ENCODE data around the gene SH2D2A.

The SH2D2A gene

DNA sequence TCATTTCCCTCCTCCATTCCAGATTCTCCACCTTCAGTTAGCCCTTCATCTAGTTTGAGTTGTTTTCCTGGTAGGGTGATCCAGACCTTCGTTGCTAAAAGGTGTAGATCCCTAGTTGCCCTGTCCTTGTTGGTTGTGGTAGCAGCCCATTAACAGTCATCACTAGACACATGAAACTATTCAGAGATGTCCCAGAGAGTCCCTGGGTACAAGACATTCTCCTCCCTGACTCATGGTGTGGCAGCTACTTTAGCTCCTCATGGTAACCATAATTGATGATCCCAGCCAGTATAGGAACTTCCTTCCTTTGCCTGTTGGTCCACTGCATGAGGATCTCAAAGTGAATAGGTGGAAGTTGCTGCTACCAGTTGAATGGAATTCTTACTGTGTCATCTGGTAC, 6.0 kb upstream of the SH2D2A start:
- no peak for DNase-seq

DNA sequence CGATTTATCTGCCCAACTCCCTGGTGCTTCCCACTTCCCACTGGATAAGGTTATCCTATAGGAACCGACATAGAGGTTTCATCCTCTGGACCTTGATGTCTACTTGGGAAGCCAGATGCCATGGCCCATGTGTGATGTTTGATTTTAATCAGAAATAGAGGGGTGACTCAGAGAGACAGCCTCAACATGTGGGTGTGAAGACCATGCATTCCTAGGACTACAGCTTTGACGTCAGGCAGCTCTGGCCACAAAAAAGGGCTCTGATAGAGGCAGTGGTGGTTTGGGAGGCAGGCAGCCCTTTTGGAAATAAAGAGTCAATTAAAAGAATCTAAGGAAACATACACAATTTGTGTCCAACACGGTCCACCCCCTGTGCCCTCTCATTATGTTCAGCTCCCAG, 5.2 kb upstream of the SH2D2A start:
- no peak for DNase-seq

GRCh38 chr1:156815961-156816422, 656 bp downstream of the SH2D2A start:
- no peak for DNase-seq

DNA sequence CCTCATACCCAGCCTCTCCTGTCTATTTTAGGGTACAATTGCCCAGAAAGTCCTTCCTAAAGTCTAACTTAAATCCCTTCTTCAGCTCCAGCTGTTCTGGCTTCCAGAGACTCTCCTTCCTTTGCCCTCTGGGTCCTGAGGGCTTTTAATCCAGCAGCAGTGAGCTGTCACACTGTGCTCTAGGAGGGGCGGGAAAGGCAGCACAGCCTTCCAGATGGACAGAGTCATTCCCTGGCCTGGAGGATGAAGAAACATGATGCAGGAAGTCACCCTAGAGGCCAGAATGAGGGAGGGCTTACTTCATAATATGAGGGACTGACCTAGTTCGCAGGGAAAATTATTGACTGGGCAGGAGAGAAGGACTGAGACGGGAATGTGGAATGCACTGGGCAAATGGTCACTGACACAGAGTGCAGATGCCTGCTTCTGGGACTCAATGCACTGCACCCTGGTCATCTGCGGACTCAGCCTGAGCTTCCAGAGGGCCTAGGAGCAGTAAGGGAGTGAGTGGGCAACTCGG, 1.3 kb downstream of the SH2D2A start:
- DNase-seq = peak; percentile 74

DNA sequence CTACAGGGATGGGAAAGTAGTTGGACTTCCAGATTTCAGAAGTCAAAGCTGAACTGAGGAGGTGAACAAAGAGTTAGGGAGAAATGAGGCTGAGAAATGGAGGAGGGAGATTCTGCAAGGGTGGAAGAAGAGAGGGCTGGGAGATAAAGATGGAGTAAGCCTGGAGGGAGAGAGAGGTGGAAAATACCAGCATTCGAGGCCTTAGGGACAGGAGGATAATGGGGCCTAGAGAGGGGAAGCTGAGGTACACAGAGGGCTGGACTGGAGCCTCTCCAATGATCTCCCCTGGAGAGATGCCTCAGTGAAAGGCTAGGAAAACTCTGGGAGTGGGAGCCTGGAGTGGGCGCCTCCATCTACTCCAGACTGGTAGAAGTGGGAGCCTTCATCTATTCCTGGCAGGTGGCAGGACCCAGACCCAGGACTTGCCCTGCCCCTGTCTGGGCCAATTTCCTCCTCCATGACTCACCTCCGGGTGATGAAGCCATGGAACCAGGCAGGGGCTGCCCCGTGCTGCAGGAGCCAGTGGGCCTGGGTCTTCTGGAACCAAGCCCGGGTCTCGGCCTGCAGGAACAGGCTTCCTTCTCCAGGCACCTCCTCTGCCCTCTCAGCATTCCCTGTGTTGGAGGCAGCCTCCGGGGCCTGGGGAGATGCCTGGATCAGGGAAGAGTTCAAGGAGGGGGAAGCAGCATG, 1.9 kb downstream of the SH2D2A start:
- DNase-seq = peak; percentile 27

- DNase-seq = peak; percentile 83
Observed at GRCh38 chr1:156813750-156814570, 2.7 kb downstream of the SH2D2A start.

DNA sequence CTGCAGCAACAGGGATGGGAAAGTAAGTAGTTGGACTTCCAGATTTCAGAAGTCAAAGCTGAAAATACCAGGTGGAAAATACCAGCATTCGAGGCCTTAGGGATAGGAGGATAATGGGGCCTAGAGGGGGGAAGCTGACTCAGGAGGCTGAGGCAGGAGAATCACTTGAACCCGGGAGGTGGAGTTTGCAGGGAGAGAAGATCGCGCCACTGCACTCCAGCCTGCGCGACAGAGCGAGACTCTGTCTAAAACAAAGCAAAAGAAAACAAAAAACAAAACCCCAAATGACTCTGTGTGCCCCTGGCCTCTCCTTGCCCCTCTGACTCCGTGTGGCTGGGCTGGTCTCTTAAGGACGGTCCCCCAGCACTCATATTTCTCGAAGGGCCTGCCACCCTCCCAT, 3.4 kb downstream of the SH2D2A start:
- DNase-seq = no peak

DNA sequence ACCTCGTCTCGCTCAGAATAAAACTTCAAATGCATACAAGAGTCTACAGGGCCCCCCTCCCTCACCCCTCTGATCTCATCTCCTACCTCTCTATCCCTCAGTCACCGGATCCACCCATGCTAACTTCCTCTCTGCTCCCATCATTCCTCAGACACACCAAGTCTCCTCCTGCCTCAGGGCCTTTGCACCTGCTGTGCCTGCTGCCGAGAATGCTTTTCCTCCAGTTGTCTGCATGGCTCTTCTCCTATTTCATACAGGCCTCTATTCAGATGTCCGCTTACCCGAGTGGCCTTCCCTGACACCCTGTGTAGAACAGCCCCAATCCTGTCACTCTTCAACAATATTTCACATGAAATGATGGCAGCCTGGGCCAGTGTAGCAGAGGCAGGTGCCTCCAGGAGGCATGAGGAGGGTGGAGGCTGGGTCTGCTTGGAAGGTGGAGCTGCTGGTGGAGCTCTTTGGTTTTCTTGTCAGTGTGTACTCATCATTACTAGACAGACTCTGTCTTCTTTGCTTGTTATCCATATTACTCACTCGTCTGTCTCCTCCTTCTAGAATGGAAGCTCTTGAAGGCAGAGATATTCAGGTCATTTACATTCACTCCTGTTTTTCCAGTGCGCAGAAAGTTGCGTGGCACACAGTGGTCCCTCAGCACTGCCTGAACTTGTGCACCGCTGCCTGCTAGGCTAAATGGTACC, 4.2 kb downstream of the SH2D2A start:
- no peak for DNase-seq

GRCh38 chr1:156811168-156811567, 5.5 kb downstream of the SH2D2A start:
- no peak for DNase-seq

DNA sequence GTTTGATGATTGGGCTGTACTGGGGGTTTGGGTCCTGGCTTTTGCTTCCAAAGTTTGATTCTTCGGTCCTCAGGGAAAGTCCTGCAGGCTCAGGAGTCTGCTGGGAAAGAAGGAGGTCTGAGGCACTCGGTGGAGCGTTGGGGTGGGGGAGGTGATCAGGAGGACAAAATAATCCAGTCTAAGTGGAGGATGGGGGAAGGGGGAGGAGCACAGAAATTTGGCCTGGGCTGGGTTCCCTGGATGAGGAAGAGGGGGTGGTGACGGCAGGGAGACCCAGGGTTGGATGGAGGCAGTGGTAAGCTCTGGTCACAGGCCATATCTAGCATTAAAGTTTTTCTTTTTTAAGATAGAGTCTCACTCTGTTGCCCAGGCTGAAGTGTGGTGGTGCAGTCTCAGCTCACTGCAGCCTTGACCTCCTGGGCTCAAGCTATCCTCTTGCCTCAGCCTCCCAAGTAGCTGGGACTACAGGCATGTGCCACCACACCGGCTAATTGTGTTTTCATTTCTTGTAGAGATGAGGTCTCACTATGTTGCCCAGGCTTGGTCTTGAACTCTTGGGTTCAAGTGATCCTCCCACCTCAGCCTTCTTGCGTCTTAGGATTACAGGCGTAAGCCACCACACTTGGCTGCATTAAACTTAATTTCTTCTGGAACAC, 6.8 kb downstream of the SH2D2A start:
- no peak for DNase-seq

GRCh38 chr1:156809281-156809680, 7.4 kb downstream of the SH2D2A start:
- DNase-seq = no peak

- DNase-seq = no peak
Observed at GRCh38 chr1:156808186-156809030, 8.2 kb downstream of the SH2D2A start.

DNA sequence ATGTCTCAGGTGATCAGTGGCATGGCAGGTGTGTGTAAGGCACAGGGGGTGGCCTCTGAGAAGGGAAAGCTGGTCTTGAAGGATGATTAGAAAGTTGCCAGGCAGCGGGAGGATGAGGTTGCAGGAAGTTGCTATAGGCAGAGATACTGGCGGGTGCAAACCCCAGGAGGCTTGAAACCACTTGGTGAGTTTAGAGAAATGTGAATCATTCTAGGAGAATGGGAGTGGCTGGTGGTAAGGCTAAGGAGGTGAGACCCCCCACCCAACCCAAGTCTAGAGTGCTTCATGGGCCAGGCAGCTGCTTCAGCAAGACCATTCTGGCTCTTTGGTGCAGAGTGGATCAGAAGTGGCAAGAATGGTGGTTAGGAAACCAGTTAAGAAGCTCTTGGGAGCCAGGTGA, 9.0 kb downstream of the SH2D2A start:
- no peak for DNase-seq

GRCh38 chr1:156806512-156807440, 9.9 kb downstream of the SH2D2A start:
- DNase-seq = no peak

DNA sequence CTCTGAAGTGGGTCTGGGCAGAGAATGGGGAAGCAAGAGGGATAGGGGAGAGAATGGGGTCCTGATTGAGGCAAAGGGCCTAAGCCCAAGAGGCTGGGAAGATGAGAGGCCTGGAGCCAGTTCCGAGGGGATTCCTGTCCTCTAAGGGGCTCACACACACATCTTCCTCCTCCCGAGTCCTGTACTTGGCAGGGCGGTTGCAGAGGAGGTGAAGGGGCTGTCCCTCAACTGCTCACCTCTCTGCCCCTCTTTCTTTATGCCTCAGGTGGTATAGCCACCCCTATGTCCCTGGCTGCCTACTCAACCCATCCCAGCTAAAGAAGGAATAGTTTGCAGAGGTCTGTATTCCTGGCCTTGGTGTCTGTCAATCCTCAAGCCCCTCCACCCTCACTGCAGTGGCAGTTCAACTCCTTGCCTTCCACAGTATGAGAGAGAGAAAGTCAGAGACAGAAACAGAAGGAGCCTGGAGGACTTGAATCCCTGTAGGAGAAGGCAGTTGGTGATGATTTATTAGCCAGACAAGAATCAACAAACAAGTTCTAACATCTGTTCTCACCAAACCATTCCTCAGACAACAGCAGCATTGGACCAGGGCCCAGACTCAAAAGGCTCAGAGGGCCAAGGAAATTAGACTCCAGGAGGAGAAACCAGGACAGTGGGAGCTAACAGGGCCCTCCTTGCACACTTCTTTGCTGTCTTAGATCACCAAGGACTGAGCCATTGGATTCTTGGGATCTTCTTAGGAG, 10.7 kb downstream of the SH2D2A start:
- DNase-seq = no peak

DNA sequence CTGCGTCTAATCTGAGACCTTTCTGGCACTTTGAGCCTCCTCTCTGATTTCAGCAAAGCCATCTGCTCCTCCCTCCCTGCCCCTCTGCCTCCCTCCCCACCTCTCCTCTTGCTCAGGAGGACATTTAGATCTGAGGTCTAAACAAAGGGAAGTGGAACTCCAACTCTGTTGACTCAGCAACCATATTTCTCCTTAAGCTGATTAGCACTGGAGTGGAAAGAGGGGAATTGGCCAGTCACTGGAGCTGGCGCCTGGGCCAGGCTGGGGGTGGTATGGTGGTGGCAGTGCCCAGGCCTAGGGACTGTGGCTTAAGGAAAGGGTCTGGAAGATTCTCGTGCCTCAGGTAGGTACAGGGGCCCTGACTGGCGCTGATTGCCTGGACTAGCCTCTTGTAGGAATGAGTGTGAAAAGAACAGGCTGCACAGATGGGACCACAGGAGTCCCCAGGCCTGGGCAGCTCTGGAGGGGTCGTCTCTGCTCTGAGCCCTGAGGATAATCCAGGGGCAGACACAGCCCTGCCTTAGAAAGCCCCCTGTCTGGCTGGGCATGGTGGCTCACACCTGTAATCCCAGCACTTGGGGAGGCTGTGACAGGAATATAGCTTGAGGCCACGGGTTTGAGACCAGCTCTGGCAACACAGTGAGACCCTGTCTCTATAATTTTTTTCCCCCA, 11.9 kb downstream of the SH2D2A start:
- peak; percentile 63 for DNase-seq

- DNase-seq = no peak
Observed at GRCh38 chr1:156804026-156804425, 12.6 kb downstream of the SH2D2A start.

- no peak for DNase-seq
Observed at GRCh38 chr1:156803086-156803851, 13.4 kb downstream of the SH2D2A start.

Data from retina (tissue), 1 donor.